Skin epidermis (tissue), 12 donors: ENCODE measurements around the gene RBM20.
A peak's percentile ranks its signal among the peaks of the same experiment; 100 is the strongest.

Source experiments
- H3K27ac ChIP-seq, 21 experiments: fragments of 200-600 bp; sonication (generic) in 11 of 21; one replicate each; pipeline ENCODE4 v1.5.0; 2020; ENCODE audit warnings: mild to moderate bottlenecking in 3 of 21, inconsistent platforms in 2 of 21, moderate library complexity in 2 of 21
- H3K4me3 ChIP-seq, 7 experiments: fragments of 200-600 bp; sonication (generic) in 2 of 7; one replicate each; pipeline ENCODE4 v1.5.0; 2020; ENCODE audit warnings: inconsistent platforms in 2 of 7, mild to moderate bottlenecking in 2 of 7, moderate library complexity in 1 of 7

The RBM20 gene

DNA sequence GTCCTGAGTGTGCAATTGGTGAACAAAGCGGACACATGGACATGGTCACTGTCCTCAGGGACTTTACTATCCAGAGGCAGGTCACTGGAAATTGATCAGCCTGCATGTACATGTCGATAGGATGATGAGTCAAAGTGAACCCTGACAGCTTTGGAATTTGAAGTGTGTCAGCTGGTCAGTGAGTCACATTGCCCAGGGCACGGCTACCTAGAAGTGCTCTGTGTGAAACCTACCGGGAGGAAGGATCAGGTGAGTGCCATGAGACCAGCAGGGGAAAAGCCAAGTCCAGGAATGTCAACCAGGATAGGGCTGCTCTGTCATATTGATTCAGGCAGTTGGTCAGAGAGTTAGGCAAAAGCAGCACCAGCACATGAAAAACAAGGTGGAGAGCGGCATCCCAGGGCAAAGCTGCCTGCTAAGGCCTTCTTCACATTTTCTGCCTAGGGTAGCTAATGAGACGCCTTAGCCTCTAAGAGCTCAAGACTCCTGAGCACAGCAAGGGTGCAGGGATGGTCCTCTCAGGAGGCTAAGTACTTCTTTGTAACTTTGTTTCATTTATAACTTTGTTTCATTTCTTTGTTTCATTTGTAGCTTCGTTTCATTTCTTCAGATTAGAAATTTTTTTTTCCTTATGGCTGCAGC, 208.2 kb downstream of the RBM20 start:
- Histone ChIP-seq H3K27ac (peak overlapping the region in 4 of 21 experiments; percentile 2 to 30 (median 26)), H3K4me3 (no peak overlapping the region)

DNA sequence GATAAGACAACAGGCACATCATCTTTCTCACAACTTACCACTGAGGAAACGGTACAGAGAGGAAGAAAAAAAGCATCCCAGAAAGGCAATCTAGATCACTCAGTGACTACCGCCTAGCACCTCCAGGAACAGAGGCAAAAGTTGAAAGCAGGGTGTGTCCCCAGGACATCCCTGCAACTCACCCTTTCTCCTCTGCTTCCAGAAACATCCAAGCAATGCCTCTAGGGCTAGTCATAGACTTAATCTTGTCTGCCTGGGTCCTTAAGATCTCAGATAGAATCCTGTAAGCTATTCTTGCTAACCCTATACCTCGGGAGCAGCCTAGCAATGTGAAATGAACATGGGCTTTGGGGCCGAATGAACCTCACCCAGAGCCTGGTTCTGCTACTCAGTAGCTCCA, 208.8 kb downstream of the RBM20 start:
- Histone ChIP-seq H3K27ac (peak overlapping the region in 1 of 21 experiments; percentile 30), H3K4me3 (no peak overlapping the region)

DNA sequence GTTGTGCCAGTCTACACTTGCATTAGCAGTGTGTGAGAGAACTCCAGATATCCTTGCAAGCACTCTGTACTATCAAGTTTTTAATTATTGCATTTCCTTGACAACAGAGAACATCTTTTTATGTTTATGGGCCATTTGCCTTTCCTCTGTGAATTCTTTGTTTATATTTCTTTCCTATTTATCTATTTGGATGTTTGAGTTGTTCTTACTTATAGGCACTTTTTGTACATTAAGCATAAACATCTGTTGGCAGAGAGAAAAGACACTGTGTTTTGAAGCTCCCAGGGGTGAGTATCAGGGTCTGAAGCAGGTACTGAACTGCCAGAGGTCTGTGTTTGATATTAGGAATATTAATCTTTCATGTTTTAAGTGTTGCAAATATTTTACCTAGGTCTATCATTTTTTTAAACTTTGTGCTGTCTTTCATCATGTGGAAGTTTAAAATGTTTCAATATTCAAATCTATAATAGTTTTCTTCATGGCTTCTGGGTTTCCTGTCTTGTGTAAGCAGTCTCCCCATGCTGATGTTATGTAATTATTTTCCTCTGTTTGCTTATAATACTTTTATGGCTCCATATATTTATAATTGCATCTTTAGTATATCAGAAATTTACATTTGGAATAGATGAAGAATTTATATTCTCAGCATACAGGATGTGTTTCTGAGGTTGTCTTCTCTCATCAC, 209.9 kb downstream of the RBM20 start:
- Histone ChIP-seq H3K27ac (peak overlapping the region in 1 of 21 experiments; percentile 7), H3K4me3 (no peak overlapping the region)

DNA sequence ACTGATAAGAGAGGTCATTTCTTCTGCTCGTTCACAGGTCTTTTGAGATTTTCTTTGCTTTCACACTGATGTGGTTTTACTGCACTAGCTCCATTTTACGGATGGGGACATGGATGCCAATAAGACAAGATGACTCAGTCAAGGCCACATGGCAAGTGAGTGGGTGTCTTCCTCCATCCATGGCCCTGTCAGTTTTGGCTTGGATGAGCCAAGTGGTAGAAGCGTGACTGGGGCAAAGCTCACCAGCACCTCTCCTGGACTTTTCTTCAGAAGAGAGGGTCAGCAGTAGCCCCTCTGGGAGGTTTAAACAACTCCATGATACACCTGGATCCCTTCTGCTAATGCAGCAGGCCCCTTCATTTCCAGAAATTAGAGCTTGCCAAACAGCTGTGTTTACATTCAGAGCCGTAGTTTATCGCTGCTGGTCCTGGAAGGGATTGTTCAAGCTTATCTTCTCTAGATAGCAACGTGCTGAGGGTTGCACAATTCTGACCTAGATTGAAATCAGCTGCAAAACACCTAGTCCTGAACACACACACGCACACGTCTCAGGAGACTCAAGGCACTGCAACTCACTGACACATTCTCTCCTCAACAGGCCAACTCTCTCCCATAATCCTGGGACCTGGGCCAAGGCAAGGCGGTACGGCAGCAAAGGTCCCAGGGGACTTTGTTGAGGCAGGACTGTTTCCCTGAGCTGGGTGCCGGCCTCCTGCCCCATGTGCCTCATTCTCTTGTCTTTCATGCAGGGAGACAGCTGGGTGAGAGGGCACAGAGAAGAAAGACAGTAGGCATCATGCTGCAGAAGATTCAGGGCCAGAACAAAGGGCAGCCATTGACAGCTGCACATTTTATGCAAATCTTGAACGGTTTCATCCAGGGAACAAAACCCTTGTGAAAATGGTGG, 213.4 kb downstream of the RBM20 start:
- Histone ChIP-seq H3K27ac (peak overlapping the region in 16 of 21 experiments; percentile 11 to 99 (median 66)), H3K4me3 (no peak overlapping the region)

DNA sequence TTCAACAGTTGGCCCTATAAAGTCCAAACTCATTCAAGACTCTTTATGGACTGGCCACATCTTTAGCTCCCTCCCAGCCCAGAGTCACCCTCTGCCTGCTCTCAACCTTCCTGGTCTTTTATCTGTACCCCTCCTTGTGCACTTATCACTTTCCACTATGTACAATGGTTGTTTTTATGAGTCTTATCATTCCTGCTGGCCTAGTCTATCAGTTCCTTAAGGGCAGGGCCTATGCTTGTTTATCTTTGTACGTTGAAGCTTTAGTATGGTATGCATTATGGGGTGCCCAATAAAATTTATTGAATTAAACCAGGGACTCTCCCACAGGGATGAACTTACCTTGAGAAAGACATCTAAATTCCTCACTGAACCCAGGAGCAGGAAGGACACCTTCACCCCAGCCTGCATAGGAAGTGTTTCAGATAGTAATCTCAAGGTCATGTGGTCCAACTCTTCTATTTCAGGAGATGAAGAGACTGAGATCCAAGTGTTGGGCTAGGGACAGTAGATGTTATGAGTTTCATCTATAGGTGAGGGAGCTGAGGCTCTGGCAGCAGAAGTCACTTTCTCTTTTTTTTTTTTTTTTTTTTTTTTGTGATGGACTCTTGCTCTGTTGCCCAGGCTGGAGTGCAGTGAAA, 214.3 kb downstream of the RBM20 start:
- Histone ChIP-seq H3K4me3 (no peak overlapping the region), H3K27ac (peak overlapping the region in 17 of 21 experiments; percentile 16 to 99 (median 80))

DNA sequence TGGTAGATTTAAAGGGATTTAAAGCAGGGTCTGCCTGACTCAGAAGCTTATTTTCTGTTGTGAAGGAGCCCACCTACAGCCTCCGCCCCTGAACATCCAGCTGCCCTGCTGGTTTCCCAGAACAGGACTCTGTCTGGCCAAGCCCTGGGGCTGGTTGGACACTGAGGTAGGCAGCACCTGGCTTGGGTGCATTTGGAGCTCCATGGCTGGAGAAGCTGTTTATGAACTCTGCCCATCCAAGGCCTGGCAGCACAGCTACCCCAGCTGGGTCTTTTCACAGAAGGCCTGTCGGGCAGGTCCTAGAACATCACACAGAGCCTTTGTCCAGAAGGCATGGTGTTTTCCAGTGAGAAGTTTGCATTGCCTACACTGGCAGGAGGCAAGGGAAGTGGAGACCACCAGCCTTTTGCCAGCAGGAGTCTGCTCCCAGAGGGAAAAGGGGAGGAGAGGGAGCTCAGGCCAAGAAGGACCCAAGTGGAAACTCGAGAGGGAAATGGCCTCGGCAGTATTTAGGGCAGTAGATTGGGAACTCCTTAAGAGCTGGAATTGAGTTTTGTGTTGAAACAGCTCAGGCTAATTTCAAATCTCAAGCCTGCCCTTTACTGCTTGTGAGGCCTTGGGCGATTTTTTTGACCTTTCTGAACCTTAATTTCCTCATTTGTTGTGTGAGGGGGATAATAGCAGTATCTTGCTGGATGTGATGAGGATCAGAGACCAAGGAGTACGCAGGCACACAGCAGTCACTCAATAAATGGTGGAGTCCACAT, 215.3 kb downstream of the RBM20 start:
- H3K4me3 ChIP-seq = no peak overlapping the region
- H3K27ac ChIP-seq = peak overlapping the region in 20 of 21 experiments; percentile 51 to 99 (median 80)

DNA sequence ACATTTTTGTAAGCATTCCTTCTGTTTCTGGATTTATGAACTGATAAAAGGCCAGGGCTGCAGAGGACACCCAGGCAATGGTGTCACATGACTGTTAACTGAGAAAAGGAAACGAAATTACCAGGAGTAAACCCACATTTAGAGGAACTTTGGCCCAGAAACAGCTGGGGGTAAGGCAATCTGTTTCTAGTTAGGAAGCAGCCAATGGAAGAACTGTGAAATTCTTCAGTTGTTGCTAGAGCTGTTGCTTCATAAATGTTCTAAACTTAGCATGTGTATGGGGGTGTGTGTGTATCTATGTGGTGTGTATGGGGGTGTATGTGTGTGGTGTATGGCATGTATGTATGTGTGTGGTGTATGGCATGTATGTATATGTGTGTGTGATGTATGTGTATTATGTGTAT, 215.8 kb downstream of the RBM20 start:
- Histone ChIP-seq H3K27ac (peak overlapping the region in 20 of 21 experiments; percentile 51 to 99 (median 80)), H3K4me3 (no peak overlapping the region)

DNA sequence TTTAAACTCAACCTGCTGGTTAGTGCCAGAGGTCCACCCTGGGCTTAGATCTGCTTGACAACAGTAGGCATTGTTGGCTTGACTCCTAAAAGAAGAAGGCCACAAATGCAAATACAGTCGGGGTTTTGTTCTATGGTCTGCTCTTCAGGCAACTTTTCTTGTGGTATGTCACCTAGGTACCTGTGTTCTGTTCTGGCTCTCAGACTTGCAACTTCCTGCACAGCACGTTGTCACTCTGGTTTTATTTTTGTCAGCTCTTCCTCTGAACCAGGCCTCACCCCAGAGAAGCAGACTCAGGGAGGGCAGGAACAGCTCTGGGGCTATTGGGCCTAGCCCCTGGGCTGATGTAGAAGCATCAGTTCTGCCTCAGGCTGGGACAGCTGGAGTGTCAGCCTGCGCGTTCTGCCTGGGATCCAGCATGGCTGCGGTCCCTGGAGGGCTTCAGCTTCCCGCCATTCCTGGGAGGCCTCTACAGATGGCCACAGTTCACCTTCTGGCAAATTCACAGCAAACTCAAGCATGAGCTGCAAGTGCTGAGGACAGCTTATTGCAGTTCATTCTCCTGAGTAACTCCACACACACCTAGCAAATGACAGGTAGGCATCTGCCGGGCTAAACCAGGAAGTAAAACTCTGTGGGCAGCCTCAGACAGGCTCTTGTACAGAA, 216.6 kb downstream of the RBM20 start:
- peak overlapping the region in 20 of 21 experiments; percentile 33 to 99 (median 80) for H3K27ac ChIP-seq
- no peak overlapping the region for H3K4me3 ChIP-seq

DNA sequence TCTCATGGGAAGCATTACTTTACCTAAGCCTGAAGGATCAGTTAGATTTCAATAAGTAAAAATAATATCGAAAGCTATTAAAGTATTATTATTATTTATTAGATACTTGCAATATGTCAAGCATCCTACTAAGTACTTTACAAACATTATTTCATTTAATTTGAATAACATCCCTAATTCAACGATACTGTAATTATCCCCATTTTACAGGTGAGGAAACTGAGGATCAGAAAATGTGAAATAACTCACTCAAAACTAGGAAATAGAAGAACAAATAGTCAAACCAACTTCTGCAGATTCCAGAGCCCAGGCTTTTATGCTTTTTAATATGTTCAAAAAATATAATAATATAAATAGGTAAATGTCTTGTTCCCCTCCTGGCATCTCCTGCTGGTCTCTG, 217.3 kb downstream of the RBM20 start:
- Histone ChIP-seq H3K27ac (peak overlapping the region in 20 of 21 experiments; percentile 33 to 99 (median 80)), H3K4me3 (no peak overlapping the region)

DNA sequence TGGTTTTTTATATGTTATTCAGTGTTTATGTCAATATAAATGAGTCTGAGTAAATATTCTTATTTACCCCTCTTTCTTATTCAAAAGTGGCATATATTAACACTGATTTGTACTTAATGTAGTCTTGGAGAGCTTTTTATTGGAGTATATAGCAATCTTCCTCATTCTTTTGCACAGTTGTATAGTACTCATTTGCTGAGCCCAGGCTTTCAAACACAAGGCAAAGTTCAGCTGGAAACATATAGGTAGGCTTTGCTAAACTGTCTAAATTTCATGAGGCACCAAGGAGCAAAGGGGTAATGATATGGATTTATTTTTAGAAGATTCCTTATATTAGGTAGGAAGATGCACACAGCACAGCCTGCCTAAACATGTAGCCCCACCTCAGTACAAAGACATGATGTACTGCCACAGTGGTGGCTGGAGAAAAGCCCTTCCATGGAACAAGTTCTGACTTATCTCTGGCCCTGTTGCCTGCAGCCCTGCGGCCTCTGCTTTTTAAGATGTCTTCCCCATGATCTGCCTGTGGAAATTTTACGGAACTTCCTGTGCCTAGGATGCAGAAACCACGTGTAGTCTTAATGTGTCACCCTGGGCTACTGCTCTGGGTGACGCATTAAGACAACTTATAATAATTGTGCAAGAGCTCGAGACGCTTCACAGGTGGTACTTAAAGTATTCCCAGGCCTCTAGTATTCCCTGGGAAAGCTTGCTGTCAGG, 218.0 kb downstream of the RBM20 start:
- peak overlapping the region in 20 of 21 experiments; percentile 35 to 99 (median 82) for H3K27ac ChIP-seq
- no peak overlapping the region for H3K4me3 ChIP-seq

DNA sequence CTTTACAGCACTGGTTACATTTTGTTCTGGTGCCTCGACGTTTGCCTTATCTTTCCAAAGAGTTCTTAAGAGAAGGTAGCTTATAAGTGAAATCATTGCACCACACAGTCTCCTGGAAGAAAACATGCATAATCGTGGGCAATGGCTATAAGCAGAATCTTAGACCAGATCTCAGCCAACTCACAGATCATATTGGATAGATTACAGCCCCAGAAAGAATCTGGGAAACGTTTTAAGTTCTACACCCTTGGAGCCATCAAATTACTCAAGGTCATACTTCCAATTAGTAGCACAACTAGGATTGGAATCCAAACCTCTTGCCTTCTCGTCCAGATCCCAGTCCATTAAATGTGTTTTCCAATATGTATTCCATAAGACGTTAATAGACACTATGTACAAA, 218.8 kb downstream of the RBM20 start:
- Histone ChIP-seq H3K27ac (peak overlapping the region in 20 of 21 experiments; percentile 35 to 99 (median 82)), H3K4me3 (no peak overlapping the region)

DNA sequence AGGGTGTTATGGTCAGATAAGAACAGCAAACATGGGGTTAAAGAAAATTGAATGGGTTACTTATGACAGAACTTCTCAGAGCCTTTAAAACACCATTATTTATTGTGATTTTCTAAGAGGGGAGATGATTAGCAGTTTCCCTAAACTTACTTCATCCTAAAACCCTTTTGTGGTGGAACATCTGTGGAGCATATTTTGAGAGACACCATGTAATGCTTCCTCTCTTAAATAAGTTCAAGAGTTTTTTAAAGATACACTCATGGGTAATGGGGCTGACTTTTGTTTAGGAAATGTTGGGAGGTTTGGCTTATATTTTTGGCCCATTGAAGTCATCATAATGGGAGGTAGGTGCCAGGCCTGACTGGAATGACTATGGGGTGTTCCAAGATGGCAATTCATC, 219.2 kb downstream of the RBM20 start:
- peak overlapping the region in 18 of 21 experiments; percentile 60 to 99 (median 84) for H3K27ac ChIP-seq
- H3K4me3 ChIP-seq = no peak overlapping the region

DNA sequence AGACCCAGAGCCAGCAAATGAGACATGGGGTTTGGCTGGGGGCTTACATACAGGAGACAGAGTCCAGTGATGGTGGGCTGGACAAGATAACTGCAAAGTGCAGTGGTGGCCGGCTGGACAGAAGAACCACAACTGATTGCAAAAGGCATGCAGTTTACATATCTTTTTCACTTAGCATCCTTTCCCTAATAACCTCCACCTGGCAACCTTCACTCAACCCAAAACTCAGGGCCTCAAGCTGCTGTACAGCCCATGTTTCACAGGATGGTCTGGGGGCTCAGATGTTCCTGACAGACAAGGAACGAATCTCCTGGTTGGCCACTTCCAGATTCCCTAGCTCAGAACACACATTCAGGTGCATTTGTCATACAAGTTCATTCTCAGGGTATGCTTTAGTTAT, 219.8 kb downstream of the RBM20 start:
- Histone ChIP-seq H3K27ac (peak overlapping the region in 20 of 21 experiments; percentile 22 to 99 (median 84)), H3K4me3 (no peak overlapping the region)

DNA sequence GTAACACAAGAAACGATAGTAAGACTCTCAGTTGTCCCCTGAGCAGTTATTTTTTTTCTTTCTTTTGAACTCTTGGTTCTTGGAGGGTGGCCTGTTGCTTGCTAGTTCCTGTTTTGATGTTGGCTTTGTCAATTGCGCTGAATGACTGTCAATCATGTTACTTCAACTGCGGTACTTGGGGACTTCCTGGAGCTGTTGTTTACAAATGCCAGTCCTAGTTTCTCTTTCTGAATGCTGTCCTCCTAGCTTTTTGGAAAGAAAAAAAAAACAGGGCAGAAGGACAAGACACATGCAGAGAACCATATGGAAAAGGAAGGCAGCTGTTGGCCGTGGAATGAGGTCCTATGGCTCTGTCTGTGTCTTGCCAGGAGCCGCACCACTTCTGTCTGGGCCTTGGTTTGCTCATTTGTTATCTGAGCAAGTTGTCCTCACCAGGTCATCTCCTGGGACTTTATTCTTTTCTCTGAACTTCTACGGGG, 220.6 kb downstream of the RBM20 start:
- Histone ChIP-seq H3K4me3 (no peak overlapping the region), H3K27ac (peak overlapping the region in 20 of 21 experiments; percentile 46 to 99 (median 84))

DNA sequence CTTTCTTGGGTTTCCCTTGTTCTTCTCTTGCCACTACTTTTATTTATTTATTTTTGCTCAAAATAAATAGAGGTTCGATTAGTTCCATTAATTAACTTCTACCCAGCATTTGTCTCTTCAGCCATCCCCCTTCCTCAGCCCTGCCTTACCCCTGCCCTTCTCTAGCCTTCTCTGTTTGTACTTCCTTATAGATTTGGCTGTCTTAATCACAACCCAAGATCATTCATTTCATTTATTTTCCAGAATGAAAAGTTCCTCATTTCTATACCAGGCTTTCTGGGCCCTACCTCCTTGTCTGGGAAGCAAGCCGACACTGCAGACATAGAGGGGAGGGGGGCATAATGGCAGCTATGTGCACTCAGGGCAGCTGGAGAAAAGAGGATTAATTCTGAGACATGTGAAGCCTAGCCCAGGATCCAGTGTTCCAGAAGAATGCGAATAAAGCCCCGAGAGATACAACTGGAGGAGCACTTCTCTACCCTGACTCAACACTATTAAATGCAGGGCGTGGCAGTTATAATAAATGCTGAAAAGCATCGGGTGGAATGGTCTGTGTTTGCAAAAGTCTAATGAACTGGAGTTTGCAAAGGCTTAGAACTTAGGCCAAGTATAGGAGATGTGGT, 221.2 kb downstream of the RBM20 start:
- no peak overlapping the region for H3K4me3 ChIP-seq
- H3K27ac ChIP-seq = peak overlapping the region in 20 of 21 experiments; percentile 46 to 99 (median 84)

DNA sequence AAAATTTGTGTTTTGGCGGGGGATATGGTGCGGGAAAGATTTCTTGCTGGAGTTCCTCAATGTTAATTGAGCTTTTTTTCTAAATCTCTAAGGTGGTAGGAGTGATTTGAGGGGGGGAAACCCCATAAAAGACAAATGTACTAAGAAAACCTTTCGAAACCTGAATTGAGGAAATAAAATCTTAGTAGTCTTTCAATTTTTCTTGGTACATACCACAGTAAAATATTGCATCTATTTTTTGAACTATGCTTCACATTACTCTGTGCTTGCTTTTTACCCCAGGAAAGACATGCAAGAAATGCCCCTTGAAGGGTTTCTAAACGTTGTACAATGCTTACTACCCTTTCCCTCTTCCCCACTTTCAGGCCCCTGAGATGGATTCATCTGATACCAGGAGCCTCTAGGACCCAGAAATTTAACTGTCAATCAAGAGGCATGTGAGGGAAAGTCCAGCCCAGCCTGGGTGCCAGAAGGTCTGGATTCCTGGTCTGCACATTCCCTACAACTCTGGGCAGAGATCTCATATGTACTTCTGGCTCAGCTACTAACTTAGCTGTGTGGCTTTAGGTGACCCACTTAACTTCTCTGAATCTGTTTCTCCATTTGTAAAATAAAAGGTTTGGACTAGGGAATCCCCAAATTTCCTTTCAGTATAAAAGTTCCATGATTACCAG, 221.8 kb downstream of the RBM20 start:
- Histone ChIP-seq H3K4me3 (no peak overlapping the region), H3K27ac (peak overlapping the region in 20 of 21 experiments; percentile 46 to 99 (median 84))
